Stimulated activated CD4-positive, alpha-beta T cell treated with anti-CD3 and anti-CD28 coated beads, TNF-alpha, amount 100 ng/mL, for 24 hours (primary cell): ENCODE measurements around the gene DMXL2.

Source experiments
- DNase-seq, 3 experiments: peaks; one replicate each; pipeline ENCODE4 v3.0.0-alpha.2; 2020; ENCODE audit warnings: low read depth in 3 of 3

Gene DMXL2

GRCh38 chr15:51405693-51406523 is 216.7 kb downstream of the DMXL2 start:
- no peak for DNase-seq

GRCh38 chr15:51403946-51404695 is 218.4 kb downstream of the DMXL2 start:
- DNase-seq: no peak

- DNase-seq: no peak
Observed at GRCh38 chr15:51403072-51403878, 219.3 kb downstream of the DMXL2 start.

- no peak for DNase-seq
Observed at GRCh38 chr15:51401872-51402517, 220.6 kb downstream of the DMXL2 start.

GRCh38 chr15:51401051-51401780 is 221.4 kb downstream of the DMXL2 start:
- DNase-seq: no peak

GRCh38 chr15:51398626-51399025 is 223.9 kb downstream of the DMXL2 start:
- no peak for DNase-seq
